ENCODE measurements around the gene AKNA.

DNA sequence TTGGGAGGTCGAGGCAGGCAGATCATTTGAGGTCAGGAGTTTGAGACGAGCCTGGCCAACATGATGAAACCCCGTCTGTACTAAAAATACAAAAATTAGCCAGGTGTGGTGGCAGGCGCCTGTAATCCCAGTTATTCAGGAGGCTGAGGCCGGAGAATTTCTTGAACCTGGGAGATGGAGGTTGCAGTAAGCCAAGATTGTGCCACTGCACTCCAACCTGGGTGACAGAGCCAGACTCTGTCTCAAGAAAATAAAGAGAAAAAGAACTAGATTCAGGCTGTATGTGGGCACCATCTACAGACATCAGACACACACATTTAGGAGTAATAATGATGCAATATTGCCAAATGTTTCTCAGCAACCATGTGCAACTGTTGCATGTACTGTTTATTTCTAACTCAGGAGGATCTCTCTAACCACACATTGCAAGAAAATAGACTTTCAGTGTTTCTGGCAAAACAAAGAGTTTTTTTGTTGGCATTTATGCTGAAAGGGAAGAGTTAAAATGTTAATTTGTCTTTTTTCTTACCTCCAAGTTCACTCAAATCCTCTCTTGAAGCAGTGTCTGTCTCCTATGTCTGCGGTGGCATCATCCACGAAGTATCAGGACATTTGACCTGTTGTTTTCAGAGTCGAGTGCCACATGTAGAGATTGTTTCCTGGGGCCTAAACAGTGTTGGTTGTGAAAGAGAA is 70.0 kb downstream of the AKNA start:
- no peak for TF ChIP-seq CTCF (IDR thresholded peaks at IDR 0.05)
- TF ChIP-seq POLR2A (IDR thresholded peaks at IDR 0.05), result no peak
